K562 (cell line): ENCODE results near the gene C19orf44. TPM values are rescaled to one million over a fixed set of nuclear protein-coding genes. Genes with fewer than 3 reads are reported as not detected.
"Not testable (repeated sequence)": the region's sequence is repeated elsewhere in the genome, so short reads cannot be mapped to it uniquely, and the experiment has no call there.

Experiments
- ATAC-seq: fragments of 200-7000 bp; cut with Tn5 transposase; 3 replicates; pipeline ENCODE4 v1.9.1; 2020; ENCODE audit warnings: moderate library complexity
- BruUV-seq: library from RNA; stranded (reverse); fragments of 400-500 nt; replicated peaks from 2 replicates; lab custom pipeline; 2021; lab: Mats Ljungman, UMichigan
- CTCF ChIA-PET: fragments of 300-600 bp; formaldehyde crosslinking; extraction: SDS; loops from one replicate; lab custom pipeline; 2021; ENCODE audit warnings: low intra/inter-chr PET ratio; lab: Yijun Ruan, JAX
- POLR2A ChIA-PET: fragments of 300-600, 350-650 bp; sonication (Branson Sonifier 250); formaldehyde crosslinking; extraction: SDS; loops from one replicate; lab custom pipeline; 2021; ENCODE audit warnings: antibody characterized with exemption, inconsistent platforms; lab: Yijun Ruan, JAX
- DNase-seq, 4 experiments: peaks; one replicate each; pipeline versions ENCODE4 v3.0.0 to v3.0.0-alpha.2; 2011 to 2018; ENCODE audit warnings: low spot score in 3 of 4, mixed read lengths in 3 of 4; ENCODE audit errors: extremely low read depth in 1 of 4
- FAIRE-seq: peaks from 2 replicates; lab custom pipeline; 2011; peaks lifted over from hg19 to GRCh38; lab: Jason Lieb, UNC
- H2AFZ ChIP-seq: 2 replicates; pipeline ENCODE4 v1.6.0; 2011; ENCODE audit warnings: low read depth, low read length, control low read depth, inconsistent platforms
- H3K27ac ChIP-seq: fragments of 200-600 bp; 3 replicates; pipeline ENCODE4 v1.8.0; 2011; ENCODE audit warnings: low read depth, mild to moderate bottlenecking, control low read depth, inconsistent platforms, low read length, moderate library complexity, mixed read lengths; ENCODE audit errors: extremely low read depth
- H3K27me3 ChIP-seq, 2 experiments: fragments of 300-600 bp in 1 of 2; 2 replicates in 1 of 2; 3 replicates in 1 of 2; pipeline versions ENCODE4 v1.6.0 to v1.8.0; 2011; ENCODE audit warnings: inconsistent platforms in 2 of 2, low read length in 2 of 2, mild to moderate bottlenecking in 1 of 2, mixed read lengths in 1 of 2, moderate library complexity in 1 of 2; ENCODE audit not compliant: control insufficient read depth in 2 of 2, insufficient read depth in 2 of 2
- H3K36me3 ChIP-seq: fragments of 300-600 bp; 3 replicates; pipeline ENCODE4 v1.8.0; 2011; ENCODE audit warnings: mild to moderate bottlenecking, low read length, inconsistent platforms; ENCODE audit not compliant: control insufficient read depth, insufficient read depth
- H3K4me1 ChIP-seq, 2 experiments: fragments of 200-600 bp in 1 of 2; replicated peaks in 1 of 2; 2 replicates in 1 of 2; 3 replicates in 1 of 2; pipeline versions ENCODE4 v1.5.1 to v1.8.0; 2011; ENCODE audit warnings: inconsistent platforms in 2 of 2, low read length in 2 of 2, mild to moderate bottlenecking in 1 of 2, mixed read lengths in 1 of 2, moderate library complexity in 1 of 2; ENCODE audit not compliant: control insufficient read depth in 2 of 2, insufficient read depth in 2 of 2
- H3K4me2 ChIP-seq: 2 replicates; pipeline ENCODE4 v1.6.1; 2011; ENCODE audit warnings: low read length, control low read depth, inconsistent platforms, mixed read lengths; ENCODE audit not compliant: insufficient read depth
- H3K4me3 ChIP-seq: fragments of 200-600 bp; sonication (generic), shearing (Covaris generic); 2 replicates; pipeline ENCODE4 v1.5.1; 2016; ENCODE audit warnings: control low read depth, inconsistent platforms
- H3K79me2 ChIP-seq: fragments of 200-600 bp; 3 replicates; pipeline ENCODE4 v1.8.0; 2011; ENCODE audit warnings: low read length, inconsistent platforms; ENCODE audit not compliant: control insufficient read depth, insufficient read depth
- H3K9ac ChIP-seq, 2 experiments: 2 replicates each; pipeline versions ENCODE4 v1.6.0 to v1.6.1; 2011; ENCODE audit warnings: low read depth in 2 of 2, low read length in 2 of 2, control low read depth in 1 of 2, inconsistent platforms in 1 of 2, mild to moderate bottlenecking in 1 of 2, mixed read lengths in 1 of 2; ENCODE audit not compliant: insufficient read depth in 1 of 2
- H3K9me1 ChIP-seq: one replicate; pipeline ENCODE4 v1.6.0; 2011; ENCODE audit warnings: inconsistent platforms, mild to moderate bottlenecking, low read length, moderate library complexity; ENCODE audit not compliant: control insufficient read depth, insufficient read depth
- H3K9me3 ChIP-seq: replicated peaks from 2 replicates; pipeline ENCODE4 v1.5.1; 2011; ENCODE audit warnings: low read depth, low read length, inconsistent platforms; ENCODE audit not compliant: control insufficient read depth, insufficient read depth
- H4K20me1 ChIP-seq: replicated peaks from 2 replicates; pipeline ENCODE4 v1.6.1; 2011; ENCODE audit warnings: low read length, inconsistent platforms, mixed read lengths; ENCODE audit not compliant: control insufficient read depth, insufficient read depth
- GABPA ChIP-seq: fragments of 200-800 bp; sonication (Bioruptor generic); conservative IDR thresholded peaks from 2 replicates; pipeline ENCODE4 v1.6.1; 2016; ENCODE audit warnings: low read depth, missing genetic modification characterization, missing compliant biosample characterization
- MCM2 ChIP-seq: fragments of 450-650 bp; IDR thresholded peaks from 2 replicates; pipeline ENCODE4 v1.6.1; 2017; ENCODE audit warnings: low read depth, mild to moderate bottlenecking
- POU5F1 ChIP-seq: fragments of 150-350 bp; IDR thresholded peaks from 2 replicates; pipeline ENCODE4 v1.6.1; 2014; ENCODE audit warnings: borderline replicate concordance, low read length, low read depth, mild to moderate bottlenecking; ENCODE audit not compliant: partially characterized antibody
- PTRF ChIP-seq: fragments of 450-650 bp; IDR thresholded peaks from 2 replicates; pipeline ENCODE4 v1.6.1; 2016; ENCODE audit warnings: mild to moderate bottlenecking, missing genetic modification characterization, missing compliant biosample characterization
- ZEB2 ChIP-seq: fragments of 450-650 bp; IDR thresholded peaks from 2 replicates; pipeline ENCODE4 v1.6.1; 2016
- WGBS: fragments of 100-300 bp; shearing (Covaris generic); methylation state at CpG from one replicate; pipeline ENCODE4 v1.1.6; 2016; ENCODE audit warnings: low coverage, mixed read lengths; ENCODE audit not compliant: insufficient coverage; ENCODE audit errors: missing lambda C conversion rate; 5-methylcytosine and 5-hydroxymethylcytosine counted together
- in situ Hi-C: fragments of 300-500 bp; cut with MboI; formaldehyde crosslinking; loops from 4 replicates; pipeline ENCODE4 v1.15.0; 2018; ENCODE audit warnings: inconsistent platforms, mixed read lengths
- intact Hi-C: fragments of 100-400 bp; cut with micrococcal nuclease; formaldehyde crosslinking; loops from 2 replicates; pipeline ENCODE4 v1.14.2; 2022
- polyA plus RNA-seq, 8 experiments: library from polyadenylated mRNA; depleted of rRNA in 4 of 8; stranded (reverse) in 5 of 8; unstranded in 3 of 8; fragments of >200 nt; fragmentation: Nextera tagmentation in 2 of 8; fragmentation: Illumina TruSeq in 1 of 8; extraction: Ambion mirVana in 2 of 8; extraction: Trizol in 1 of 8; gene quantifications; 2 replicates each; pipeline versions ENCODE4 v1.2.1 to v1.2.3, GENCODE V29; 2011 to 2014; ENCODE audit warnings: inconsistent platforms in 1 of 8, missing spikeins in 1 of 8
- total RNA-seq, 7 experiments: library from RNA; depleted of rRNA in 6 of 7; stranded (reverse); fragments of >200 nt in 6 of 7; fragmentation: Illumina TruSeq in 2 of 7; extraction: Trizol in 2 of 7; gene quantifications; 2 replicates each; pipeline versions ENCODE4 v1.2.1 to v1.2.3, GENCODE V29; 2011 to 2021; ENCODE audit warnings: low replicate concordance in 1 of 7
- TF ChIP-seq, protein P1 (sequence below), 3 experiments: IDR thresholded peaks in 2 of 3; conservative IDR thresholded peaks in 1 of 3; 2 replicates each; pipeline ENCODE4 v1.5.1; 2011 to 2012; ENCODE audit warnings: low read length in 3 of 3, mild to moderate bottlenecking in 3 of 3, control low read depth in 2 of 3, improper control_type of control experiment in 1 of 3, inconsistent platforms in 1 of 3, low read depth in 1 of 3, mixed read lengths in 1 of 3, moderate library complexity in 1 of 3; ENCODE audit not compliant: insufficient read depth in 2 of 3
- TF ChIP-seq, protein P2 (sequence below): fragments of 450-650 bp; formaldehyde crosslinking; IDR thresholded peaks from 2 replicates; pipeline ENCODE4 v1.4.0; 2022; ENCODE audit warnings: missing genetic modification characterization

C19orf44 gene
- total and polyA plus RNA-seq, 9 of the 15 experiments (the other 6 are each of a cell fraction or from before 2014, with no cell fraction given): 0.41 to 7.7 (median 3.5) TPM

DNA sequence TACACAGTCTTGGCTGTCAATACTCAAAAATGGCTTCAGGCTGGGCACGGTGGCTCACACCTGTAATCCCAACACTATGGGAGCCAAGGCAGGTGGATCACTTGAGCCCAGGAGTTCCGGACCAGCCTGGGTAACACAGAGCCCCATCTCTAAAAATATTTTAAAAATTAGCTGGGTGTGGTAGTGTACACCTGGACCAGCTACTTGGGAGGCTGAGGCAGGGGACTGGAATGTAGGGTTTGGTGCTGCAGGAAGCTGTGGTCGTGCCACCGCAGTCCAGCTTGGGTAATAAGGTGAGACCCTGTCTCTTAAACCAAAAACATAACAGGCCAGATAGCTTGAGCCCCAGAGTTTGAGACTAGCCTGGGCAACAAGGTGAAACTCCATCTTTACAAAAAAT lies 52.8 kb downstream of the C19orf44 start (continued):
- no peak for TF ChIP-seq PTRF
- TF ChIP-seq, protein P1, sequence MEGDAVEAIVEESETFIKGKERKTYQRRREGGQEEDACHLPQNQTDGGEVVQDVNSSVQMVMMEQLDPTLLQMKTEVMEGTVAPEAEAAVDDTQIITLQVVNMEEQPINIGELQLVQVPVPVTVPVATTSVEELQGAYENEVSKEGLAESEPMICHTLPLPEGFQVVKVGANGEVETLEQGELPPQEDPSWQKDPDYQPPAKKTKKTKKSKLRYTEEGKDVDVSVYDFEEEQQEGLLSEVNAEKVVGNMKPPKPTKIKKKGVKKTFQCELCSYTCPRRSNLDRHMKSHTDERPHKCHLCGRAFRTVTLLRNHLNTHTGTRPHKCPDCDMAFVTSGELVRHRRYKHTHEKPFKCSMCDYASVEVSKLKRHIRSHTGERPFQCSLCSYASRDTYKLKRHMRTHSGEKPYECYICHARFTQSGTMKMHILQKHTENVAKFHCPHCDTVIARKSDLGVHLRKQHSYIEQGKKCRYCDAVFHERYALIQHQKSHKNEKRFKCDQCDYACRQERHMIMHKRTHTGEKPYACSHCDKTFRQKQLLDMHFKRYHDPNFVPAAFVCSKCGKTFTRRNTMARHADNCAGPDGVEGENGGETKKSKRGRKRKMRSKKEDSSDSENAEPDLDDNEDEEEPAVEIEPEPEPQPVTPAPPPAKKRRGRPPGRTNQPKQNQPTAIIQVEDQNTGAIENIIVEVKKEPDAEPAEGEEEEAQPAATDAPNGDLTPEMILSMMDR (IDR thresholded peaks at IDR 0.05 in 2 of 3, conservative IDR thresholded peaks at IDR 0.05 in 1 of 3; ENCODE audit: insufficient read depth in 2 of 3, low read depth in 1 of 3, low read length in 3 of 3): no peak
- no peak for TF ChIP-seq MCM2
- TF ChIP-seq POU5F1: no peak
- TF ChIP-seq ZEB2: no peak
- no peak for TF ChIP-seq GABPA (tag)
- TF ChIP-seq, protein P2, sequence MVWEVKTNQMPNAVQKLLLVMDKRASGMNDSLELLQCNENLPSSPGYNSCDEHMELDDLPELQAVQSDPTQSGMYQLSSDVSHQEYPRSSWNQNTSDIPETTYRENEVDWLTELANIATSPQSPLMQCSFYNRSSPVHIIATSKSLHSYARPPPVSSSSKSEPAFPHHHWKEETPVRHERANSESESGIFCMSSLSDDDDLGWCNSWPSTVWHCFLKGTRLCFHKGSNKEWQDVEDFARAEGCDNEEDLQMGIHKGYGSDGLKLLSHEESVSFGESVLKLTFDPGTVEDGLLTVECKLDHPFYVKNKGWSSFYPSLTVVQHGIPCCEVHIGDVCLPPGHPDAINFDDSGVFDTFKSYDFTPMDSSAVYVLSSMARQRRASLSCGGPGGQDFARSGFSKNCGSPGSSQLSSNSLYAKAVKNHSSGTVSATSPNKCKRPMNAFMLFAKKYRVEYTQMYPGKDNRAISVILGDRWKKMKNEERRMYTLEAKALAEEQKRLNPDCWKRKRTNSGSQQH (CRISPR knock-in tag): no peak

DNA sequence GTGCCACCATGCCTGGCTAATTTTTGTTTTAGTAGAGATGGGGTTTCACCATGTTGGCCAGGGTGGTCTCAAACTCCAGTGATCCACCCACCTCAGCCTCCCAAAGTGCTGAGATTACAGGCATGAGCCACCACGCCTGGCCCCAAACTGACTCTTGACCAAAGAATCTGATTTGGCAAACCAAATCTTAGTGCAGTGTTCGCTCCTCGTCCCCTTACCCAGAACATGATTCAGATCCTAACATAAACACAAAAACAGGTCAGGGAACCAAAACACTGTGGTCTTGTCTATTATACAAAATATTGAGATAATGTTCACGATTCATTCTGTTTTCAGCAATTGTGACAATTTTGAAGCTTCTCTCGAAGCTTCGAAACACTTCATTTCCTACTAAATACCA lies 55.7 kb downstream of the C19orf44 start:
- H3K4me3 ChIP-seq, H4K20me1 ChIP-seq, ATAC-seq, H3K9me3 ChIP-seq, H3K4me1 ChIP-seq, H3K27ac ChIP-seq, H3K9ac ChIP-seq, BruUV-seq, intact Hi-C loops, H3K79me2 ChIP-seq, in situ Hi-C loops, CTCF ChIA-PET, H2AFZ ChIP-seq, H3K27me3 ChIP-seq, DNase-seq, H3K4me2 ChIP-seq, H3K9me1 ChIP-seq, FAIRE-seq: not testable (repeated sequence)
- H3K36me3 ChIP-seq: peaks cover 58% of the 10 kb centered on the region; the same call in 2 of the 3 replicates
- WGBS: 93% methylated on average over 6 of the region's 6 CpGs
- POLR2A ChIA-PET: interaction anchor here (0.7 to 0.8 kb wide), 2 partner anchors 9 to 18 kb away, joined by 3 to 5 read pairs; no protein-coding TSS in a partner anchor
